Ascending aorta (tissue), 2 donors: ENCODE data around the gene MAGOH. TPM values are rescaled to one million over a fixed set of nuclear protein-coding genes. Genes with fewer than 3 reads are reported as not detected.

Source experiments
- DNase-seq, 2 donors: peaks; one replicate each; pipeline ENCODE4 v3.0.0-alpha.2; 2019; ENCODE audit warnings: low spot score in 2 of 2
- H3K27ac ChIP-seq, 2 donors: fragments of 200-600 bp; sonication (generic); one replicate each; pipeline ENCODE4 v1.5.1; 2016 to 2017; ENCODE audit warnings: mild to moderate bottlenecking in 1 of 2
- H3K27me3 ChIP-seq: fragments of 200-600 bp; sonication (generic); one replicate; pipeline ENCODE4 v1.5.1; 2017
- H3K36me3 ChIP-seq, 2 donors: fragments of 200-600 bp; sonication (generic); one replicate each; pipeline ENCODE4 v1.5.1; 2016
- H3K4me1 ChIP-seq, 2 donors: fragments of 200-600 bp; sonication (generic); one replicate each; pipeline ENCODE4 v1.5.1; 2016 to 2017; ENCODE audit warnings: mild to moderate bottlenecking in 1 of 2
- H3K4me3 ChIP-seq, 2 donors: fragments of 200-600 bp; sonication (generic); one replicate each; pipeline ENCODE4 v1.5.1; 2016 to 2017; ENCODE audit warnings: mild to moderate bottlenecking in 1 of 2
- H3K9me3 ChIP-seq, 2 donors: fragments of 200-600 bp; sonication (generic); one replicate each; pipeline ENCODE4 v1.5.1; 2016
- CTCF ChIP-seq, 3 experiments: fragments of 200-600 bp in 2 of 3; fragments of 450-650 bp in 1 of 3; sonication (generic) in 2 of 3; IDR thresholded peaks; one replicate each; pipeline ENCODE4 v1.5.1; 2016 to 2019; ENCODE audit warnings: antibody characterized with exemption in 3 of 3, mild to moderate bottlenecking in 1 of 3, moderate library complexity in 1 of 3
- intact Hi-C: fragments of 100-400 bp; cut with DNase I; formaldehyde crosslinking; loops from one replicate; pipeline ENCODE4 v1.15.1; 2023
- total RNA-seq: library from RNA; depleted of rRNA; stranded (reverse); fragments of >200 nt; gene quantifications from one replicate; pipeline ENCODE4 v1.1.0, GENCODE V29; 2016

MAGOH gene
- total RNA-seq, 1 donor from 2014 or later = 10.9 TPM

DNA sequence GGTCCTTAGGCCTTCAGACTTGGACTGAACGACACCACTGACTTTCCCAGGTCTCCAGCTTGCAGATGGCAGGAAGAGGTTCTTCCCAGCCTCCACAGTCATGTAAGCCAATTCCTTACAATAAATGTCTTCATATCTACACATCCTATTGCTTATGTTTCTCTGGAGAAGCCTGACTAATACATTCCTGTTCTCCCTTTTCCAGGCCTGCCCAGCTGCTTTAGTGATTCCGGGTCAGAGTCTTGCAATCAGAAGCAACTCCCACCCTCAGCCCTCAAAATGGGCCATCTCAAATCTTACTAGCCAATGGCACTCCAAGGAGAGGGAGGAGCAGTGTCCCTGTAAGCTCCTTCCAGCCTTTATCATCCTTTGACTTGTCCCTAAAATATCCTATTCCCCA lies 58.1 kb downstream of the MAGOH start:
- intact Hi-C loops = loop anchor here (10.0 kb wide), 2 partner anchors 165 to 355 kb away; no protein-coding TSS in a partner anchor
- no peak overlapping the region for H3K4me3 ChIP-seq
- no peaks in the 10 kb centered on the region for H3K9me3 ChIP-seq
- no peaks in the 10 kb centered on the region for H3K36me3 ChIP-seq
- no peaks in the 10 kb centered on the region for H3K27me3 ChIP-seq
- no peak overlapping the region for H3K27ac ChIP-seq
- peaks cover 0 to 5% of the 10 kb centered on the region in 2 donors for H3K4me1 ChIP-seq
- no peak for DNase-seq
- TF ChIP-seq CTCF (IDR thresholded peaks at IDR 0.05) = no peak

Other genes with a start within 250 kb of the MAGOH start
- 245 TPM for gene PODN, start 176.3 kb downstream of the MAGOH start, total RNA-seq
- gene SLC1A7, start 95.9 kb downstream of the MAGOH start, total RNA-seq = not detected
- gene CPT2, start 41.7 kb downstream of the MAGOH start, total RNA-seq = 24.8 TPM
- gene CZIB, start 17.9 kb downstream of the MAGOH start, total RNA-seq = 28.9 TPM
- 10.0 TPM for gene LRP8, start 89.6 kb upstream of the MAGOH start, total RNA-seq
- not detected for gene DMRTB1, start 220.9 kb upstream of the MAGOH start, total RNA-seq